K562 (cell line): ENCODE measurements around the gene AKAP12. TPM values are rescaled to one million over a fixed set of nuclear protein-coding genes. Genes with fewer than 3 reads are reported as not detected.

ENCODE experiments used
- ATAC-seq: fragments of 200-7000 bp; cut with Tn5 transposase; 3 replicates; pipeline ENCODE4 v1.9.1; 2020; ENCODE audit warnings: moderate library complexity
- BruUV-seq: library from RNA; stranded (reverse); fragments of 400-500 nt; replicated peaks from 2 replicates; lab custom pipeline; 2021; lab: Mats Ljungman, UMichigan
- CTCF ChIA-PET: fragments of 300-600 bp; formaldehyde crosslinking; extraction: SDS; loops from one replicate; lab custom pipeline; 2021; ENCODE audit warnings: low intra/inter-chr PET ratio; lab: Yijun Ruan, JAX
- POLR2A ChIA-PET: fragments of 300-600, 350-650 bp; sonication (Branson Sonifier 250); formaldehyde crosslinking; extraction: SDS; loops from one replicate; lab custom pipeline; 2021; ENCODE audit warnings: antibody characterized with exemption, inconsistent platforms; lab: Yijun Ruan, JAX
- DNase-seq, 4 experiments: peaks; one replicate each; pipeline versions ENCODE4 v3.0.0 to v3.0.0-alpha.2; 2011 to 2018; ENCODE audit warnings: low spot score in 3 of 4, mixed read lengths in 3 of 4; ENCODE audit errors: extremely low read depth in 1 of 4
- FAIRE-seq: peaks from 2 replicates; lab custom pipeline; 2011; peaks lifted over from hg19 to GRCh38; lab: Jason Lieb, UNC
- H2AFZ ChIP-seq: 2 replicates; pipeline ENCODE4 v1.6.0; 2011; ENCODE audit warnings: low read depth, low read length, control low read depth, inconsistent platforms
- H3K27ac ChIP-seq: fragments of 200-600 bp; 3 replicates; pipeline ENCODE4 v1.8.0; 2011; ENCODE audit warnings: low read depth, mild to moderate bottlenecking, control low read depth, inconsistent platforms, low read length, moderate library complexity, mixed read lengths; ENCODE audit errors: extremely low read depth
- H3K27me3 ChIP-seq, 2 experiments: fragments of 300-600 bp in 1 of 2; 2 replicates in 1 of 2; 3 replicates in 1 of 2; pipeline versions ENCODE4 v1.6.0 to v1.8.0; 2011; ENCODE audit warnings: inconsistent platforms in 2 of 2, low read length in 2 of 2, mild to moderate bottlenecking in 1 of 2, mixed read lengths in 1 of 2, moderate library complexity in 1 of 2; ENCODE audit not compliant: control insufficient read depth in 2 of 2, insufficient read depth in 2 of 2
- H3K36me3 ChIP-seq: fragments of 300-600 bp; 3 replicates; pipeline ENCODE4 v1.8.0; 2011; ENCODE audit warnings: mild to moderate bottlenecking, low read length, inconsistent platforms; ENCODE audit not compliant: control insufficient read depth, insufficient read depth
- H3K4me1 ChIP-seq, 2 experiments: fragments of 200-600 bp in 1 of 2; replicated peaks in 1 of 2; 2 replicates in 1 of 2; 3 replicates in 1 of 2; pipeline versions ENCODE4 v1.5.1 to v1.8.0; 2011; ENCODE audit warnings: inconsistent platforms in 2 of 2, low read length in 2 of 2, mild to moderate bottlenecking in 1 of 2, mixed read lengths in 1 of 2, moderate library complexity in 1 of 2; ENCODE audit not compliant: control insufficient read depth in 2 of 2, insufficient read depth in 2 of 2
- H3K4me2 ChIP-seq: 2 replicates; pipeline ENCODE4 v1.6.1; 2011; ENCODE audit warnings: low read length, control low read depth, inconsistent platforms, mixed read lengths; ENCODE audit not compliant: insufficient read depth
- H3K4me3 ChIP-seq: fragments of 200-600 bp; sonication (generic), shearing (Covaris generic); 2 replicates; pipeline ENCODE4 v1.5.1; 2016; ENCODE audit warnings: control low read depth, inconsistent platforms
- H3K79me2 ChIP-seq: fragments of 200-600 bp; 3 replicates; pipeline ENCODE4 v1.8.0; 2011; ENCODE audit warnings: low read length, inconsistent platforms; ENCODE audit not compliant: control insufficient read depth, insufficient read depth
- H3K9ac ChIP-seq, 2 experiments: 2 replicates each; pipeline versions ENCODE4 v1.6.0 to v1.6.1; 2011; ENCODE audit warnings: low read depth in 2 of 2, low read length in 2 of 2, control low read depth in 1 of 2, inconsistent platforms in 1 of 2, mild to moderate bottlenecking in 1 of 2, mixed read lengths in 1 of 2; ENCODE audit not compliant: insufficient read depth in 1 of 2
- H3K9me1 ChIP-seq: one replicate; pipeline ENCODE4 v1.6.0; 2011; ENCODE audit warnings: inconsistent platforms, mild to moderate bottlenecking, low read length, moderate library complexity; ENCODE audit not compliant: control insufficient read depth, insufficient read depth
- H3K9me3 ChIP-seq: replicated peaks from 2 replicates; pipeline ENCODE4 v1.5.1; 2011; ENCODE audit warnings: low read depth, low read length, inconsistent platforms; ENCODE audit not compliant: control insufficient read depth, insufficient read depth
- H4K20me1 ChIP-seq: replicated peaks from 2 replicates; pipeline ENCODE4 v1.6.1; 2011; ENCODE audit warnings: low read length, inconsistent platforms, mixed read lengths; ENCODE audit not compliant: control insufficient read depth, insufficient read depth
- CC2D1A ChIP-seq: fragments of 450-650 bp; IDR thresholded peaks from 2 replicates; pipeline ENCODE4 v1.6.1; 2017; ENCODE audit warnings: mild to moderate bottlenecking
- FOSL1 ChIP-seq: fragments of 200-800 bp; sonication (Bioruptor generic); conservative IDR thresholded peaks from 2 replicates; pipeline ENCODE4 v1.6.1; 2016; ENCODE audit warnings: missing genetic modification characterization, missing compliant biosample characterization
- GTF2A2 ChIP-seq: IDR thresholded peaks from 2 replicates; pipeline ENCODE4 v1.6.1; 2016; ENCODE audit warnings: mild to moderate bottlenecking, missing genetic modification characterization, missing compliant biosample characterization
- NEUROD1 ChIP-seq: fragments of 150-350 bp; IDR thresholded peaks from 2 replicates; pipeline ENCODE4 v1.6.1; 2014; ENCODE audit warnings: borderline replicate concordance, low read length, low read depth; ENCODE audit not compliant: partially characterized antibody
- RFX5 ChIP-seq: IDR thresholded peaks from 2 replicates; pipeline ENCODE4 v1.6.1; 2011; ENCODE audit warnings: low read depth, mild to moderate bottlenecking, improper control_type of control experiment, low read length
- TEAD1 ChIP-seq, 2 experiments: fragments of 450-650 bp in 1 of 2; sonication (generic) in 1 of 2; formaldehyde crosslinking; IDR thresholded peaks; 2 replicates each; pipeline versions ENCODE4 v1.4.0 to v1.8.0; 2020 to 2022; ENCODE audit warnings: mild to moderate bottlenecking in 2 of 2, missing genetic modification reagents in 1 of 2
- ZBTB1 ChIP-seq: sonication (generic); formaldehyde crosslinking; IDR thresholded peaks from 2 replicates; pipeline ENCODE4 v1.8.1; 2023; ENCODE audit warnings: missing genetic modification reagents, low read depth, mild to moderate bottlenecking, borderline replicate concordance
- ZNF77 ChIP-seq: fragments of 250-450 bp; sonication (Bioruptor Pico); IDR thresholded peaks from 2 replicates; pipeline ENCODE4 v1.5.0; 2020
- WGBS: fragments of 100-300 bp; shearing (Covaris generic); methylation state at CpG from one replicate; pipeline ENCODE4 v1.1.6; 2016; ENCODE audit warnings: low coverage, mixed read lengths; ENCODE audit not compliant: insufficient coverage; ENCODE audit errors: missing lambda C conversion rate; 5-methylcytosine and 5-hydroxymethylcytosine counted together
- in situ Hi-C: fragments of 300-500 bp; cut with MboI; formaldehyde crosslinking; loops from 4 replicates; pipeline ENCODE4 v1.15.0; 2018; ENCODE audit warnings: inconsistent platforms, mixed read lengths
- intact Hi-C: fragments of 100-400 bp; cut with micrococcal nuclease; formaldehyde crosslinking; loops from 2 replicates; pipeline ENCODE4 v1.14.2; 2022
- polyA plus RNA-seq, 8 experiments: library from polyadenylated mRNA; depleted of rRNA in 4 of 8; stranded (reverse) in 5 of 8; unstranded in 3 of 8; fragments of >200 nt; fragmentation: Nextera tagmentation in 2 of 8; fragmentation: Illumina TruSeq in 1 of 8; extraction: Ambion mirVana in 2 of 8; extraction: Trizol in 1 of 8; gene quantifications; 2 replicates each; pipeline versions ENCODE4 v1.2.1 to v1.2.3, GENCODE V29; 2011 to 2014; ENCODE audit warnings: inconsistent platforms in 1 of 8, missing spikeins in 1 of 8
- total RNA-seq, 7 experiments: library from RNA; depleted of rRNA in 6 of 7; stranded (reverse); fragments of >200 nt in 6 of 7; fragmentation: Illumina TruSeq in 2 of 7; extraction: Trizol in 2 of 7; gene quantifications; 2 replicates each; pipeline versions ENCODE4 v1.2.1 to v1.2.3, GENCODE V29; 2011 to 2021; ENCODE audit warnings: low replicate concordance in 1 of 7

AKAP12 gene
- total and polyA plus RNA-seq, 9 of the 15 experiments (the other 6 are each of a cell fraction or from before 2014, with no cell fraction given) = 0.08 to 2.0 (median 0.62) TPM

GRCh38 chr6:151313066-151313491 lies 73.3 kb downstream of the AKAP12 start:
- H3K9me3 ChIP-seq = no peaks in the 10 kb centered on the region
- H3K4me3 ChIP-seq = no peak overlapping the region
- no peaks in the 10 kb centered on the region for H4K20me1 ChIP-seq
- no peak overlapping the region for H3K27ac ChIP-seq
- CTCF ChIA-PET = interaction anchor here (0.6 kb wide), 1 partner anchor 97 kb away, joined by 3 read pairs; no protein-coding TSS in a partner anchor
- POLR2A ChIA-PET = interaction anchor here (0.8 kb wide), 1 partner anchor 64 kb away, joined by 3 read pairs; no protein-coding TSS in a partner anchor
- H3K36me3 ChIP-seq = no peaks in the 10 kb centered on the region
- in situ Hi-C loops (no loop called here), intact Hi-C loops (no loop called here)
- WGBS = 2% methylated on average over 5 of the region's 5 CpGs
- no peak overlapping the region for H3K4me2 ChIP-seq
- no peaks in the 10 kb centered on the region for H3K9me1 ChIP-seq
- FAIRE-seq (no peak), DNase-seq (no peak), ATAC-seq (no peak)
- H3K4me1 ChIP-seq = no peaks in the 10 kb centered on the region; a peak in 1 of 5 replicates
- H3K9ac ChIP-seq = no peak overlapping the region
- no TSS peak for BruUV-seq
- no peak overlapping the region for H2AFZ ChIP-seq
- no peak for TF ChIP-seq NEUROD1
- no peak for TF ChIP-seq TEAD1 (CRISPR knock-in tag; IDR thresholded peaks at IDR 0.05)
- TF ChIP-seq ZNF77 (CRISPR knock-in tag) = no peak
- no peak for TF ChIP-seq GTF2A2
- no peak for TF ChIP-seq ZBTB1 (CRISPR knock-in tag)
- TF ChIP-seq CC2D1A = no peak
- TF ChIP-seq FOSL1 (tag) = no peak
- no peak for TF ChIP-seq RFX5
- H3K27me3 ChIP-seq = peaks cover 49 to 63% of the 10 kb centered on the region in 2 experiments
- H3K79me2 ChIP-seq = no peaks in the 10 kb centered on the region
